CD4-positive, alpha-beta T cell (primary cell): ENCODE data around the gene DDIT3. TPM values are rescaled to one million over a fixed set of nuclear protein-coding genes. Genes with fewer than 3 reads are reported as not detected.

ENCODE experiments used
- ATAC-seq: fragments of 200-7000 bp; cut with Tn5 transposase; one replicate; pipeline ENCODE4 v1.10.0; 2022; ENCODE audit warnings: mild to moderate bottlenecking; ENCODE audit not compliant: poor library complexity
- CTCF ChIA-PET: fragments of 350-600 bp; sonication (Branson Sonifier 250); formaldehyde crosslinking; loops from one replicate; lab custom pipeline; 2021; ENCODE audit warnings: antibody characterized with exemption, inconsistent platforms; lab: Charles Lee
- POLR2A ChIA-PET: fragments of 350-600 bp; sonication (Branson Sonifier 250); formaldehyde crosslinking; loops from one replicate; lab custom pipeline; 2021; ENCODE audit warnings: antibody characterized with exemption, inconsistent platforms; lab: Charles Lee
- DNase-seq, 14 experiments: peaks; one replicate each; pipeline ENCODE4 v3.0.0-alpha.2; 2013 to 2020; ENCODE audit warnings: mixed read lengths in 2 of 14
- H3K27ac ChIP-seq, 2 donors: one replicate each; pipeline versions ENCODE4 v1.5.1 to v1.7.0; 2013; ENCODE audit warnings: low read length in 2 of 2, low read depth in 1 of 2, mild to moderate bottlenecking in 1 of 2
- H3K27me3 ChIP-seq, 2 experiments: 1 replicate in 1 of 2; 2 replicates in 1 of 2; pipeline versions ENCODE4 v1.6.1 to v1.7.0; 2013; ENCODE audit warnings: low read length in 2 of 2, control low read depth in 1 of 2, mild to moderate bottlenecking in 1 of 2, moderate library complexity in 1 of 2; ENCODE audit not compliant: insufficient read depth in 2 of 2, control insufficient read depth in 1 of 2
- H3K36me3 ChIP-seq: one replicate; pipeline ENCODE4 v1.6.1; 2013; ENCODE audit warnings: low read length, control low read depth; ENCODE audit not compliant: insufficient read depth
- H3K4me1 ChIP-seq: one replicate; pipeline ENCODE4 v1.6.1; 2013; ENCODE audit warnings: low read length, control low read depth; ENCODE audit not compliant: insufficient read depth
- H3K4me3 ChIP-seq: one replicate; pipeline ENCODE4 v1.5.1; 2013; ENCODE audit warnings: mild to moderate bottlenecking, low read length, moderate library complexity
- H3K9me3 ChIP-seq, 2 experiments: 1 replicate in 1 of 2; 2 replicates in 1 of 2; pipeline versions ENCODE4 v1.6.1 to v1.7.0; 2013; ENCODE audit warnings: low read length in 2 of 2, mild to moderate bottlenecking in 2 of 2, control low read depth in 1 of 2, moderate library complexity in 1 of 2; ENCODE audit not compliant: control insufficient read depth in 1 of 2, insufficient read depth in 1 of 2
- H3K27ac Mint-ChIP-seq: one replicate; pipeline ENCODE4 v1.8.0; 2020; ENCODE audit warnings: mixed read lengths
- H3K27me3 Mint-ChIP-seq: one replicate; pipeline ENCODE4 v1.8.0; 2021; ENCODE audit warnings: mixed read lengths
- H3K36me3 Mint-ChIP-seq: one replicate; pipeline ENCODE4 v1.8.0; 2021; ENCODE audit warnings: low read depth, mixed read lengths
- H3K4me1 Mint-ChIP-seq: one replicate; pipeline ENCODE4 v1.8.0; 2021; ENCODE audit warnings: low read depth, mixed read lengths
- H3K4me3 Mint-ChIP-seq: one replicate; pipeline ENCODE4 v1.8.0; 2020; ENCODE audit warnings: mild to moderate bottlenecking, mixed read lengths
- H3K9me3 Mint-ChIP-seq: one replicate; pipeline ENCODE4 v1.8.0; 2020; ENCODE audit warnings: mixed read lengths
- intact Hi-C, 2 experiments: fragments of 100-400 bp; cut with DNase I in 1 of 2; cut with micrococcal nuclease in 1 of 2; formaldehyde crosslinking; loops; one replicate each; pipeline versions ENCODE4 v1.15.1 to v1.9.0; 2023 to 2025; cut with DNase I, micrococcal nuclease
- total RNA-seq, 174 experiments: library from RNA in 2 of 174; stranded (reverse) in 2 of 174; gene quantifications; one replicate each; pipeline ENCODE4 v1.2.3 and lab custom pipeline; 2021 to 2026
- TF ChIP-seq, protein P1 (sequence below): fragments of 200-600 bp; IDR thresholded peaks from one replicate; pipeline ENCODE4 v1.8.0; 2022; ENCODE audit warnings: antibody characterized with exemption, mild to moderate bottlenecking

The DDIT3 gene
- total RNA-seq, 2 experiments from 2014 or later = 145 TPM

DNA sequence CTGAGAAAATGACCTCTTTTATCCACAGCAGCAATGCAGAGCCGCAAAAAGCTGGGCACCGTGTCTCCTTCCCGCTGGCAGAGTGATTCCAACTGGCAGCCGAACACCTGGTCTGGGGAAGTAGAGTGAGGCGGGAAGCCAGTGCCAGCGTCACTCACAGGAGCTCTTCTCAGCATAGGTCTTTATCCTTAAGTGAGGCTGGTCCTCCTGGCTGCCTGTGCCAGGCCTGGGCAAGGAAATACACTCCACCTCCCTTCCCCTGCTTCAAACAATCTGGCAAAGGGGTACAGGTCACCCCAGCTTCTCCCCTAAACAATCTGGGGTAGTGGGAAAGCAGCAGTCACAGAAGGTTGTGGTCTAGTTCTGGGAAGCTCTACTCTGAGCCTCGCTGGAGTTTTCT is 45.5 kb downstream of the DDIT3 start:
- CTCF ChIA-PET = interaction anchor here (2.4 to 4.2 kb wide), 2 partner anchors 13 to 16 kb away, joined by 5 to 35 read pairs; no protein-coding TSS in a partner anchor
- POLR2A ChIA-PET = interaction anchor here (1.0 kb wide), 1 partner anchor 16 kb away, joined by 4 read pairs; no protein-coding TSS in a partner anchor
- Histone ChIP-seq H3K27me3 (no peaks in the 10 kb centered on the region), H3K9me3 (no peaks in the 10 kb centered on the region), H3K4me3 (no peak overlapping the region), H3K4me1 (peaks cover 81% of the 10 kb centered on the region), H3K27ac (peak overlapping the region in 1 of 2 donors; percentile 99), H3K36me3 (peaks cover 57% of the 10 kb centered on the region)
- Mint-ChIP-seq H3K4me1 (peaks cover 81% of the 10 kb centered on the region), H3K4me3 (peak overlapping the region; percentile 89), H3K36me3 (peaks cover 80% of the 10 kb centered on the region), H3K27me3 (no peaks in the 10 kb centered on the region), H3K9me3 (no peaks in the 10 kb centered on the region), H3K27ac (peak overlapping the region; percentile 88)
- TF ChIP-seq, protein P1, sequence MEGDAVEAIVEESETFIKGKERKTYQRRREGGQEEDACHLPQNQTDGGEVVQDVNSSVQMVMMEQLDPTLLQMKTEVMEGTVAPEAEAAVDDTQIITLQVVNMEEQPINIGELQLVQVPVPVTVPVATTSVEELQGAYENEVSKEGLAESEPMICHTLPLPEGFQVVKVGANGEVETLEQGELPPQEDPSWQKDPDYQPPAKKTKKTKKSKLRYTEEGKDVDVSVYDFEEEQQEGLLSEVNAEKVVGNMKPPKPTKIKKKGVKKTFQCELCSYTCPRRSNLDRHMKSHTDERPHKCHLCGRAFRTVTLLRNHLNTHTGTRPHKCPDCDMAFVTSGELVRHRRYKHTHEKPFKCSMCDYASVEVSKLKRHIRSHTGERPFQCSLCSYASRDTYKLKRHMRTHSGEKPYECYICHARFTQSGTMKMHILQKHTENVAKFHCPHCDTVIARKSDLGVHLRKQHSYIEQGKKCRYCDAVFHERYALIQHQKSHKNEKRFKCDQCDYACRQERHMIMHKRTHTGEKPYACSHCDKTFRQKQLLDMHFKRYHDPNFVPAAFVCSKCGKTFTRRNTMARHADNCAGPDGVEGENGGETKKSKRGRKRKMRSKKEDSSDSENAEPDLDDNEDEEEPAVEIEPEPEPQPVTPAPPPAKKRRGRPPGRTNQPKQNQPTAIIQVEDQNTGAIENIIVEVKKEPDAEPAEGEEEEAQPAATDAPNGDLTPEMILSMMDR = no peak
- intact Hi-C loops = loop anchor here in 1 of 2 experiments (5.0 kb wide), 2 partner anchors 72 to 277 kb away; partner anchors contain the start of genes CDK4 and DCTN2
- ATAC-seq (no peak), DNase-seq (no peak)

DNA sequence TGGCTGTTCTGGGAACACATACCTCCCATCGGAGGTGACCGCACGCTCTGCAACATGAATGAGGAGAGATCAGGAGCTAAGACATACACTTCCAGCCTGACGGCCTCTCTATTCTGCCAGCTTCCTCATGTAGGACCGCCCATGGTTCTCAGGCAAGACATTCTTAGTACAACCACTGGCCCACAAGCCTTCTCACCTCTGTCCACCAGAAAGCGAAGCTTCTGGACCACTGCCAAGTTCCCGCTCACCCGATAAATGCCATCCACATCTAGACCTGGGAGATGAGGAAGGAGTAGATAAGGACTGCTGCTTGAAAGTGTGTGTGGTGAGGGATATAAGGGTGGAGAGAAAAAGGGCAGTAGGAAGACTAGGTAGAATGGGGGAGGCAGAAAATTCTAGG is 45.9 kb downstream of the DDIT3 start:
- H3K27ac ChIP-seq = peak overlapping the region in 1 of 2 donors; percentile 8
- ATAC-seq = no peak
- no peaks in the 10 kb centered on the region for H3K27me3 ChIP-seq
- Mint-ChIP-seq H3K36me3 (peaks cover 84% of the 10 kb centered on the region), H3K27ac (peak overlapping the region; percentile 88), H3K9me3 (no peaks in the 10 kb centered on the region), H3K27me3 (no peaks in the 10 kb centered on the region), H3K4me3 (peak overlapping the region; percentile 89), H3K4me1 (peaks cover 76% of the 10 kb centered on the region)
- no peak for DNase-seq
- H3K36me3 ChIP-seq = peaks cover 62% of the 10 kb centered on the region
- TF ChIP-seq, protein P1 = no peak
- H3K4me1 ChIP-seq = peaks cover 77% of the 10 kb centered on the region
- intact Hi-C loops = no loop called here
- POLR2A ChIA-PET = interaction anchor here (1.0 kb wide), 1 partner anchor 16 kb away, joined by 4 read pairs; no protein-coding TSS in a partner anchor
- CTCF ChIA-PET = interaction anchor here (2.4 to 4.2 kb wide), 2 partner anchors 12 to 16 kb away, joined by 5 to 35 read pairs; no protein-coding TSS in a partner anchor
- H3K4me3 ChIP-seq = no peak overlapping the region
- H3K9me3 ChIP-seq = no peaks in the 10 kb centered on the region

DNA sequence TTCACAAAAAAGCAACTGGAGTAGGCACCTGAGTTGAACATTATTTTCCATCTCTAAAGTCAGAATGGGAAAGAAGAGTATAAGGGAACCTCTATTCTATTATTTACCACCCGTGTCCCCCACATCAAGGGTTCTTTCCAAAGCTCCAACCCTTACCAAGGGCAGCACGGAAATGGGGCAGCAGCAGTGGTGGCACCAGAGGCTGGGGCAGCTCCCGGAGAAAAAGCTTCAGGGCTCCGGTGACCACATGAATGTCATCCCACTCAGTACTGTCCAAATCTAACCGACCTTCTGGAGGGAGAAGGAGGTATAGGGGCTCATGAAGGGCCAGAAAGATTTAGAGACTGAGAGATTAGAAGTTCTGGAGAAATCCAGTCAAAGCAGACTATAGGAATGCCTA is 46.4 kb downstream of the DDIT3 start:
- ATAC-seq = no peak
- peak overlapping the region; percentile 88 for H3K27ac Mint-ChIP-seq
- CTCF ChIA-PET = interaction anchor here (2.4 to 4.2 kb wide), 2 partner anchors 12 to 15 kb away, joined by 5 to 35 read pairs; no protein-coding TSS in a partner anchor
- H3K36me3 ChIP-seq = peaks cover 67% of the 10 kb centered on the region
- no peak overlapping the region for H3K4me3 ChIP-seq
- H3K4me3 Mint-ChIP-seq = peak overlapping the region; percentile 89
- H3K27me3 Mint-ChIP-seq = no peaks in the 10 kb centered on the region
- POLR2A ChIA-PET = no interaction called here
- no peaks in the 10 kb centered on the region for H3K9me3 Mint-ChIP-seq
- no peaks in the 10 kb centered on the region for H3K27me3 ChIP-seq
- intact Hi-C loops = no loop called here
- H3K27ac ChIP-seq = no peak overlapping the region
- TF ChIP-seq, protein P1 = no peak
- H3K4me1 Mint-ChIP-seq = peaks cover 71% of the 10 kb centered on the region
- H3K36me3 Mint-ChIP-seq = peaks cover 90% of the 10 kb centered on the region
- peaks cover 71% of the 10 kb centered on the region for H3K4me1 ChIP-seq
- no peak for DNase-seq
- no peaks in the 10 kb centered on the region for H3K9me3 ChIP-seq
